CD4-positive, alpha-beta T cell (primary cell): ENCODE results near the gene PRKCH. TPM values are rescaled to one million over a fixed set of nuclear protein-coding genes. Genes with fewer than 3 reads are reported as not detected.

Experiments used
- ATAC-seq: fragments of 200-7000 bp; cut with Tn5 transposase; one replicate; pipeline ENCODE4 v1.10.0; 2022; ENCODE audit warnings: mild to moderate bottlenecking; ENCODE audit not compliant: poor library complexity
- CTCF ChIA-PET: fragments of 350-600 bp; sonication (Branson Sonifier 250); formaldehyde crosslinking; loops from one replicate; lab custom pipeline; 2021; ENCODE audit warnings: antibody characterized with exemption, inconsistent platforms; lab: Charles Lee
- POLR2A ChIA-PET: fragments of 350-600 bp; sonication (Branson Sonifier 250); formaldehyde crosslinking; loops from one replicate; lab custom pipeline; 2021; ENCODE audit warnings: antibody characterized with exemption, inconsistent platforms; lab: Charles Lee
- DNase-seq, 14 experiments: peaks; one replicate each; pipeline ENCODE4 v3.0.0-alpha.2; 2013 to 2020; ENCODE audit warnings: mixed read lengths in 2 of 14
- H3K27ac ChIP-seq, 2 donors: one replicate each; pipeline versions ENCODE4 v1.5.1 to v1.7.0; 2013; ENCODE audit warnings: low read length in 2 of 2, low read depth in 1 of 2, mild to moderate bottlenecking in 1 of 2
- H3K27me3 ChIP-seq, 2 experiments: 1 replicate in 1 of 2; 2 replicates in 1 of 2; pipeline versions ENCODE4 v1.6.1 to v1.7.0; 2013; ENCODE audit warnings: low read length in 2 of 2, control low read depth in 1 of 2, mild to moderate bottlenecking in 1 of 2, moderate library complexity in 1 of 2; ENCODE audit not compliant: insufficient read depth in 2 of 2, control insufficient read depth in 1 of 2
- H3K36me3 ChIP-seq: one replicate; pipeline ENCODE4 v1.6.1; 2013; ENCODE audit warnings: low read length, control low read depth; ENCODE audit not compliant: insufficient read depth
- H3K4me1 ChIP-seq: one replicate; pipeline ENCODE4 v1.6.1; 2013; ENCODE audit warnings: low read length, control low read depth; ENCODE audit not compliant: insufficient read depth
- H3K4me3 ChIP-seq: one replicate; pipeline ENCODE4 v1.5.1; 2013; ENCODE audit warnings: mild to moderate bottlenecking, low read length, moderate library complexity
- H3K9me3 ChIP-seq, 2 experiments: 1 replicate in 1 of 2; 2 replicates in 1 of 2; pipeline versions ENCODE4 v1.6.1 to v1.7.0; 2013; ENCODE audit warnings: low read length in 2 of 2, mild to moderate bottlenecking in 2 of 2, control low read depth in 1 of 2, moderate library complexity in 1 of 2; ENCODE audit not compliant: control insufficient read depth in 1 of 2, insufficient read depth in 1 of 2
- H3K27ac Mint-ChIP-seq: one replicate; pipeline ENCODE4 v1.8.0; 2020; ENCODE audit warnings: mixed read lengths
- H3K27me3 Mint-ChIP-seq: one replicate; pipeline ENCODE4 v1.8.0; 2021; ENCODE audit warnings: mixed read lengths
- H3K36me3 Mint-ChIP-seq: one replicate; pipeline ENCODE4 v1.8.0; 2021; ENCODE audit warnings: low read depth, mixed read lengths
- H3K4me1 Mint-ChIP-seq: one replicate; pipeline ENCODE4 v1.8.0; 2021; ENCODE audit warnings: low read depth, mixed read lengths
- H3K4me3 Mint-ChIP-seq: one replicate; pipeline ENCODE4 v1.8.0; 2020; ENCODE audit warnings: mild to moderate bottlenecking, mixed read lengths
- H3K9me3 Mint-ChIP-seq: one replicate; pipeline ENCODE4 v1.8.0; 2020; ENCODE audit warnings: mixed read lengths
- intact Hi-C, 2 experiments: fragments of 100-400 bp; cut with DNase I in 1 of 2; cut with micrococcal nuclease in 1 of 2; formaldehyde crosslinking; loops; one replicate each; pipeline versions ENCODE4 v1.15.1 to v1.9.0; 2023 to 2025; cut with DNase I, micrococcal nuclease
- total RNA-seq, 174 experiments: library from RNA in 2 of 174; stranded (reverse) in 2 of 174; gene quantifications; one replicate each; pipeline ENCODE4 v1.2.3 and lab custom pipeline; 2021 to 2026
- TF ChIP-seq, protein P1 (sequence below): fragments of 200-600 bp; IDR thresholded peaks from one replicate; pipeline ENCODE4 v1.8.0; 2022; ENCODE audit warnings: antibody characterized with exemption, mild to moderate bottlenecking

The PRKCH gene
- total RNA-seq, 2 experiments from 2014 or later, result 378 to 385 TPM

DNA sequence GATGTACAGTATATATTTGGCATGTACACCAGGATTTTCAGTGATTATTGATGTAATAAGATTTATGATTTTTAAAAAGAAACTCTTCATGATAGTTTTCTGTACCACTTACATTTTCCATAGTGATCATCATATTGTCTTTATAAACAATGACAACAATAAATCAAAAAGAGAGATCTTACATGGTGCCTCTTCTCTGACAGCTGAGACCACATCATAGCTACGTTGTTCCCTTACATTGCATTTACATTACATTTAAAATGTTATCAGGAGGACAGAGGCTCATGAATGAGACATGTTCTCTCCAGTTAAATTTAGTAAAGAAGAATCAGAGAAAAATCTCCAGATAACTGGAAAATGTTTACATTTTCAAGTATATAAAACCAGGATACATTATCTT is 112.4 kb downstream of the PRKCH start:
- Mint-ChIP-seq H3K27me3 (no peaks in the 10 kb centered on the region), H3K27ac (peak overlapping the region; percentile 73), H3K36me3 (peaks cover 63% of the 10 kb centered on the region), H3K4me1 (peaks cover 94% of the 10 kb centered on the region), H3K9me3 (peaks cover 2% of the 10 kb centered on the region), H3K4me3 (peak overlapping the region; percentile 60)
- intact Hi-C loops, result loop anchor here in 1 of 2 experiments (2.0 to 10.0 kb wide), 2 partner anchors 17 to 49 kb away; no protein-coding TSS in a partner anchor
- ChIA-PET POLR2A (interaction anchor here (1.0 to 2.3 kb wide), 4 partner anchors 8 to 112 kb away, joined by 4 to 10 read pairs (median 5); partner anchors contain the start of gene PRKCH), CTCF (interaction anchor here (1.1 to 1.3 kb wide), 2 partner anchors 35 to 90 kb away, joined by 3 read pairs; no protein-coding TSS in a partner anchor)
- Histone ChIP-seq H3K27me3 (no peaks in the 10 kb centered on the region), H3K4me3 (no peak overlapping the region), H3K27ac (no peak overlapping the region), H3K36me3 (peaks cover 13% of the 10 kb centered on the region), H3K4me1 (peaks cover 62% of the 10 kb centered on the region), H3K9me3 (peaks cover 0 to 8% of the 10 kb centered on the region in 2 experiments)
- no peak for ATAC-seq
- no peak for DNase-seq
- TF ChIP-seq, protein P1, sequence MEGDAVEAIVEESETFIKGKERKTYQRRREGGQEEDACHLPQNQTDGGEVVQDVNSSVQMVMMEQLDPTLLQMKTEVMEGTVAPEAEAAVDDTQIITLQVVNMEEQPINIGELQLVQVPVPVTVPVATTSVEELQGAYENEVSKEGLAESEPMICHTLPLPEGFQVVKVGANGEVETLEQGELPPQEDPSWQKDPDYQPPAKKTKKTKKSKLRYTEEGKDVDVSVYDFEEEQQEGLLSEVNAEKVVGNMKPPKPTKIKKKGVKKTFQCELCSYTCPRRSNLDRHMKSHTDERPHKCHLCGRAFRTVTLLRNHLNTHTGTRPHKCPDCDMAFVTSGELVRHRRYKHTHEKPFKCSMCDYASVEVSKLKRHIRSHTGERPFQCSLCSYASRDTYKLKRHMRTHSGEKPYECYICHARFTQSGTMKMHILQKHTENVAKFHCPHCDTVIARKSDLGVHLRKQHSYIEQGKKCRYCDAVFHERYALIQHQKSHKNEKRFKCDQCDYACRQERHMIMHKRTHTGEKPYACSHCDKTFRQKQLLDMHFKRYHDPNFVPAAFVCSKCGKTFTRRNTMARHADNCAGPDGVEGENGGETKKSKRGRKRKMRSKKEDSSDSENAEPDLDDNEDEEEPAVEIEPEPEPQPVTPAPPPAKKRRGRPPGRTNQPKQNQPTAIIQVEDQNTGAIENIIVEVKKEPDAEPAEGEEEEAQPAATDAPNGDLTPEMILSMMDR, result no peak

DNA sequence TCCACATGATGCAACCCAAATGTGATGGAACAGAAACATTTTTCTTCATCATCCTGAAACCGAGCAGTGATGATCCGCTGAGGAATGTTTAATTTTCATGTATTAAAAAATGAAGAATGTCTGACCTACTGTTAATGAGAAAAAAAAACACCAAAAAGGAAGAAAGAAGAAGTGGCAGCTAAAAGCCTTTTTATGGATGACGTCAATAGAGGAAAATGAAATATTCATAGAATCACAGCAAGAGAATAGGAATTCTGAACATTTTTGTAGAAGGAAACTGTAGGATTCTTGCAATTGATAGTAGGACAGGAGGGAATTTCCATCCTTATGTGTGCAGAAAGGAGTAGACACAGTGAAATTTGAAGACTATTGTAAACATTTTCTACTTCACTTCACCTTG is 112.9 kb downstream of the PRKCH start:
- peaks cover 13% of the 10 kb centered on the region for H3K36me3 ChIP-seq
- POLR2A ChIA-PET, result interaction anchor here (1.0 to 2.0 kb wide), 4 partner anchors 14 to 112 kb away, joined by 4 to 5 read pairs (median 5); partner anchors contain the start of gene PRKCH
- H3K27ac ChIP-seq, result no peak overlapping the region
- peaks cover 67% of the 10 kb centered on the region for H3K4me1 ChIP-seq
- no peaks in the 10 kb centered on the region for H3K27me3 ChIP-seq
- peaks cover 0 to 8% of the 10 kb centered on the region in 2 experiments for H3K9me3 ChIP-seq
- Mint-ChIP-seq H3K27me3 (no peaks in the 10 kb centered on the region), H3K9me3 (peaks cover 2% of the 10 kb centered on the region), H3K4me1 (peaks cover 94% of the 10 kb centered on the region), H3K4me3 (peak overlapping the region; percentile 31), H3K36me3 (peaks cover 63% of the 10 kb centered on the region), H3K27ac (peak overlapping the region; percentile 73)
- no peak overlapping the region for H3K4me3 ChIP-seq
- intact Hi-C loops, result loop anchor here in 1 of 2 experiments (10.0 kb wide), 1 partner anchor 50 kb away; no protein-coding TSS in a partner anchor
- ATAC-seq, result no peak
- TF ChIP-seq, protein P1, result no peak
- DNase-seq, result no peak
- CTCF ChIA-PET, result interaction anchor here (1.3 kb wide), 1 partner anchor 90 kb away, joined by 3 read pairs; no protein-coding TSS in a partner anchor

DNA sequence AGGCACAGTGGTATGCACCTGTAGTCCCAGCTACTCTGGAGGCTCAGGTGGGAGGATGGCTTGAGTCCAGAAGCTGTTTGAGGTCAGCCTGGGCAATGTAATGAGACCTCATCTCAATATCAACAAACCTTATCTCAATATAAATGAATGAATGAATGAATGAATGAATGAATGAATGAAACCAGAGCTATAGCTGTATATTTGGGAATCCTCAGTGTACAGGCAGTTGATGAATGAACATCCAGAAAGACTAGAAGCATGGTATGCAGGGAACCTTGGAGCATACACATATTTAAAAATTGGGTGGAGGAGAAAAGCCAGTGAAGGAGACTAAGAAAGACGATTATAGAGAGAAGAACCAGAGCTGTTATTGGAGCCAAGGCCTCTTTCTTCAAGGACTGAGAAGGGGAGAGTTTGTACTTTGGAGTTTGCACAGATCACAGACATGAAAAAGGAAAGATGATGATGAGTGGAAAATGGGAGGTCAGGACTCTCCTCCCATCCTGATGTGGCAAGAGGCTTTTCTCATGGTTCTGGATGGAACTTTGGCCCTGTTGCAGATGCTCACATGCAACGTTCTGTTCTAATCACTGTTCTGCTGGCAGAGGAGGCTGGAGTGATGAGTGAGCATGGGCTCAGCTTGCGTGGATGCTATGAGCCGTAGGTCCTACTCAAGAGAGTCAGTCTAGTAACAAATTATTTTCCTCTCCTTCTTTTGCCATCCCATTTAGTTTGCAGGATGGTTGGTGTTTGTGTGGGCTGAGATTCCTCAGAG is 114.4 kb downstream of the PRKCH start:
- H3K27ac ChIP-seq, result peak overlapping the region in 1 of 2 donors; percentile 26
- CTCF ChIA-PET, result interaction anchor here (1.2 kb wide), 1 partner anchor 17 kb away, joined by 3 read pairs; no protein-coding TSS in a partner anchor
- ATAC-seq (no peak), DNase-seq (no peak)
- Mint-ChIP-seq H3K4me1 (peaks cover 93% of the 10 kb centered on the region), H3K9me3 (peaks cover 2% of the 10 kb centered on the region), H3K4me3 (peak overlapping the region; percentile 23), H3K36me3 (peaks cover 55% of the 10 kb centered on the region), H3K27me3 (no peaks in the 10 kb centered on the region), H3K27ac (peak overlapping the region; percentile 73)
- H3K9me3 ChIP-seq, result peaks cover 0 to 4% of the 10 kb centered on the region in 2 experiments
- H3K4me3 ChIP-seq, result no peak overlapping the region
- H3K4me1 ChIP-seq, result peaks cover 76% of the 10 kb centered on the region
- peaks cover 13% of the 10 kb centered on the region for H3K36me3 ChIP-seq
- intact Hi-C loops, result loop anchor here in 1 of 2 experiments (5.0 to 10.0 kb wide), 2 partner anchors 33 to 51 kb away; no protein-coding TSS in a partner anchor
- POLR2A ChIA-PET, result interaction anchor here (0.8 to 1.3 kb wide), 4 partner anchors 15 to 137 kb away, joined by 3 to 5 read pairs (median 4); no protein-coding TSS in a partner anchor
- TF ChIP-seq, protein P1, result no peak
- H3K27me3 ChIP-seq, result no peaks in the 10 kb centered on the region
